Measurements from ENCODE around the gene ARAF. TPM values are rescaled to one million over a fixed set of nuclear protein-coding genes. Genes with fewer than 3 reads are reported as not detected.

ARAF gene
- polyA plus RNA-seq, 4 donors: 43.0 to 92.1 (median 68.6) TPM

GRCh38 chrX:47585273-47585672, 24.3 kb downstream of the ARAF start:
- FAIRE-seq (no peak), DNase-seq (no peak)
- H3K27ac ChIP-seq (ENCODE audit: low read depth in 1 of 3, low read length in 2 of 3): no peak overlapping the region
- WGBS, 3 donors: 74 to 94% (median 79%) methylated on average over 7 to 16 of the region's 16 CpGs
- H3K36me3 ChIP-seq (ENCODE audit: control insufficient read depth in 3 of 3, insufficient read depth in 2 of 3, low read depth in 1 of 3, low read length in 3 of 3): peaks cover 0 to 9% (median 0%) of the 10 kb centered on the region in 3 donors
- H3K4me1 ChIP-seq (ENCODE audit: control insufficient read depth in 3 of 3, insufficient read depth in 2 of 3, low read depth in 1 of 3, low read length in 2 of 3): peaks cover 0 to 4% (median 0%) of the 10 kb centered on the region in 3 donors
- no peaks in the 10 kb centered on the region for H3K9me3 ChIP-seq (ENCODE audit: control insufficient read depth in 2 of 2, insufficient read depth in 1 of 2, low read depth in 1 of 2, low read length in 1 of 2)
- H3K27me3 ChIP-seq (ENCODE audit: control insufficient read depth in 3 of 3, insufficient read depth in 3 of 3, low read length in 3 of 3): no peaks in the 10 kb centered on the region
- H3K4me3 ChIP-seq (ENCODE audit: low read depth in 1 of 3, low read length in 3 of 3): no peak overlapping the region

- Histone ChIP-seq H3K27me3 (ENCODE audit: control insufficient read depth in 3 of 3, insufficient read depth in 3 of 3, low read length in 3 of 3) (no peaks in the 10 kb centered on the region), H3K4me1 (ENCODE audit: control insufficient read depth in 3 of 3, insufficient read depth in 2 of 3, low read depth in 1 of 3, low read length in 2 of 3) (peaks cover 0 to 4% (median 0%) of the 10 kb centered on the region in 3 donors), H3K4me3 (ENCODE audit: low read depth in 1 of 3, low read length in 3 of 3) (no peak overlapping the region), H3K27ac (ENCODE audit: low read depth in 1 of 3, low read length in 2 of 3) (no peak overlapping the region), H3K9me3 (ENCODE audit: control insufficient read depth in 2 of 2, insufficient read depth in 1 of 2, low read depth in 1 of 2, low read length in 1 of 2) (no peaks in the 10 kb centered on the region), H3K36me3 (ENCODE audit: control insufficient read depth in 3 of 3, insufficient read depth in 2 of 3, low read depth in 1 of 3, low read length in 3 of 3) (peaks cover 0 to 9% (median 0%) of the 10 kb centered on the region in 3 donors)
- FAIRE-seq (no peak), DNase-seq (no peak)
- 73 to 78% (median 73%) methylated on average over 11 of the region's 11 CpGs for WGBS, 3 donors
Observed at GRCh38 chrX:47586043-47586787, 25.2 kb downstream of the ARAF start.

GRCh38 chrX:47587091-47587891, 26.3 kb downstream of the ARAF start:
- FAIRE-seq: no peak
- no peaks in the 10 kb centered on the region for H3K4me1 ChIP-seq (ENCODE audit: control insufficient read depth in 3 of 3, insufficient read depth in 2 of 3, low read depth in 1 of 3, low read length in 2 of 3)
- no peak for DNase-seq
- peaks cover 0 to 9% (median 0%) of the 10 kb centered on the region in 3 donors for H3K36me3 ChIP-seq (ENCODE audit: control insufficient read depth in 3 of 3, insufficient read depth in 2 of 3, low read depth in 1 of 3, low read length in 3 of 3)
- H3K4me3 ChIP-seq (ENCODE audit: low read depth in 1 of 3, low read length in 3 of 3): no peak overlapping the region
- no peaks in the 10 kb centered on the region for H3K27me3 ChIP-seq (ENCODE audit: control insufficient read depth in 3 of 3, insufficient read depth in 3 of 3, low read length in 3 of 3)
- no peaks in the 10 kb centered on the region for H3K9me3 ChIP-seq (ENCODE audit: control insufficient read depth in 2 of 2, insufficient read depth in 1 of 2, low read depth in 1 of 2, low read length in 1 of 2)
- H3K27ac ChIP-seq (ENCODE audit: low read depth in 1 of 3, low read length in 2 of 3): no peak overlapping the region
- 39 to 50% (median 46%) methylated on average over 4 of the region's 4 CpGs for WGBS, 3 donors

- H3K9me3 ChIP-seq (ENCODE audit: control insufficient read depth in 2 of 2, insufficient read depth in 1 of 2, low read depth in 1 of 2, low read length in 1 of 2): no peaks in the 10 kb centered on the region
- no peak overlapping the region for H3K4me3 ChIP-seq (ENCODE audit: low read depth in 1 of 3, low read length in 3 of 3)
- H3K4me1 ChIP-seq (ENCODE audit: control insufficient read depth in 3 of 3, insufficient read depth in 2 of 3, low read depth in 1 of 3, low read length in 2 of 3): no peaks in the 10 kb centered on the region
- 73 to 82% (median 82%) methylated on average over 15 to 16 of the region's 16 CpGs for WGBS, 3 donors
- FAIRE-seq (no peak), DNase-seq (no peak)
- no peaks in the 10 kb centered on the region for H3K27me3 ChIP-seq (ENCODE audit: control insufficient read depth in 3 of 3, insufficient read depth in 3 of 3, low read length in 3 of 3)
- H3K36me3 ChIP-seq (ENCODE audit: control insufficient read depth in 3 of 3, insufficient read depth in 2 of 3, low read depth in 1 of 3, low read length in 3 of 3): peaks cover 0 to 9% (median 0%) of the 10 kb centered on the region in 3 donors
- H3K27ac ChIP-seq (ENCODE audit: low read depth in 1 of 3, low read length in 2 of 3): no peak overlapping the region
Observed at GRCh38 chrX:47587906-47588735, 27.1 kb downstream of the ARAF start.

GRCh38 chrX:47590984-47591383, 30.0 kb downstream of the ARAF start:
- 71 to 85% (median 80%) methylated on average over 5 of the region's 5 CpGs for WGBS, 3 donors
- H3K9me3 ChIP-seq (ENCODE audit: control insufficient read depth in 2 of 2, insufficient read depth in 1 of 2, low read depth in 1 of 2, low read length in 1 of 2): no peaks in the 10 kb centered on the region
- no peak for FAIRE-seq

GRCh38 chrX:47593522-47593921, 32.5 kb downstream of the ARAF start:
- no peak for FAIRE-seq
- Histone ChIP-seq H3K9me3 (ENCODE audit: control insufficient read depth in 2 of 2, insufficient read depth in 1 of 2, low read depth in 1 of 2, low read length in 1 of 2) (no peaks in the 10 kb centered on the region), H3K4me3 (ENCODE audit: low read depth in 1 of 3, low read length in 3 of 3) (no peak overlapping the region), H3K27ac (ENCODE audit: low read depth in 1 of 3, low read length in 2 of 3) (no peak overlapping the region), H3K36me3 (ENCODE audit: control insufficient read depth in 3 of 3, insufficient read depth in 2 of 3, low read depth in 1 of 3, low read length in 3 of 3) (no peaks in the 10 kb centered on the region), H3K4me1 (ENCODE audit: control insufficient read depth in 3 of 3, insufficient read depth in 2 of 3, low read depth in 1 of 3, low read length in 2 of 3) (no peaks in the 10 kb centered on the region), H3K27me3 (ENCODE audit: control insufficient read depth in 3 of 3, insufficient read depth in 3 of 3, low read length in 3 of 3) (no peaks in the 10 kb centered on the region)
- 53 to 77% (median 73%) methylated on average over 4 of the region's 4 CpGs for WGBS, 3 donors
- no peak for DNase-seq

More at GRCh38 chrX:47590984-47591383, 30.0 kb downstream of the ARAF start:
- Histone ChIP-seq H3K4me3 (ENCODE audit: low read depth in 1 of 3, low read length in 3 of 3) (no peak overlapping the region), H3K27ac (ENCODE audit: low read depth in 1 of 3, low read length in 2 of 3) (no peak overlapping the region), H3K4me1 (ENCODE audit: control insufficient read depth in 3 of 3, insufficient read depth in 2 of 3, low read depth in 1 of 3, low read length in 2 of 3) (no peaks in the 10 kb centered on the region), H3K36me3 (ENCODE audit: control insufficient read depth in 3 of 3, insufficient read depth in 2 of 3, low read depth in 1 of 3, low read length in 3 of 3) (peaks cover 0 to 2% (median 0%) of the 10 kb centered on the region in 3 donors), H3K27me3 (ENCODE audit: control insufficient read depth in 3 of 3, insufficient read depth in 3 of 3, low read length in 3 of 3) (no peaks in the 10 kb centered on the region)
- DNase-seq: no peak

GRCh38 chrX:47595716-47596251, 34.8 kb downstream of the ARAF start:
- no peak for FAIRE-seq
- no peak for DNase-seq
- H3K36me3 ChIP-seq (ENCODE audit: control insufficient read depth in 3 of 3, insufficient read depth in 2 of 3, low read depth in 1 of 3, low read length in 3 of 3): no peaks in the 10 kb centered on the region
- no peaks in the 10 kb centered on the region for H3K9me3 ChIP-seq (ENCODE audit: control insufficient read depth in 2 of 2, insufficient read depth in 1 of 2, low read depth in 1 of 2, low read length in 1 of 2)
- no peaks in the 10 kb centered on the region for H3K4me1 ChIP-seq (ENCODE audit: control insufficient read depth in 3 of 3, insufficient read depth in 2 of 3, low read depth in 1 of 3, low read length in 2 of 3)
- H3K4me3 ChIP-seq (ENCODE audit: low read depth in 1 of 3, low read length in 3 of 3): no peak overlapping the region
- no peaks in the 10 kb centered on the region for H3K27me3 ChIP-seq (ENCODE audit: control insufficient read depth in 3 of 3, insufficient read depth in 3 of 3, low read length in 3 of 3)
- 39 to 76% (median 46%) methylated on average over 1 of the region's 1 CpG for WGBS, 3 donors
- H3K27ac ChIP-seq (ENCODE audit: low read depth in 1 of 3, low read length in 2 of 3): peak overlapping the region in 1 of 3 donors; percentile 44

GRCh38 chrX:47596256-47596655, 35.3 kb downstream of the ARAF start:
- Histone ChIP-seq H3K4me3 (ENCODE audit: low read depth in 1 of 3, low read length in 3 of 3) (no peak overlapping the region), H3K9me3 (ENCODE audit: control insufficient read depth in 2 of 2, insufficient read depth in 1 of 2, low read depth in 1 of 2, low read length in 1 of 2) (no peaks in the 10 kb centered on the region), H3K27me3 (ENCODE audit: control insufficient read depth in 3 of 3, insufficient read depth in 3 of 3, low read length in 3 of 3) (no peaks in the 10 kb centered on the region), H3K36me3 (ENCODE audit: control insufficient read depth in 3 of 3, insufficient read depth in 2 of 3, low read depth in 1 of 3, low read length in 3 of 3) (no peaks in the 10 kb centered on the region), H3K4me1 (ENCODE audit: control insufficient read depth in 3 of 3, insufficient read depth in 2 of 3, low read depth in 1 of 3, low read length in 2 of 3) (no peaks in the 10 kb centered on the region), H3K27ac (ENCODE audit: low read depth in 1 of 3, low read length in 2 of 3) (no peak overlapping the region)
- DNase-seq: no peak
- 78 to 84% (median 79%) methylated on average over 2 of the region's 2 CpGs for WGBS, 3 donors
- no peak for FAIRE-seq

Measured in small intestine (tissue), 7 donors.